Measurements from ENCODE around the gene GID4.

GID4 gene

GRCh38 chr17:18108401-18109312 is 69.4 kb downstream of the GID4 start, which contains the start of gene MYO15A:
Gene MYO15A, plus strand, starts transcription at chr17:18108756. Its CDS starts 10,045 bp downstream, at chr17:18118801.
- Mint-ChIP-seq H3K4me1 (ENCODE audit: low read depth) (no peaks in the 10 kb centered on the region), H3K9me3 (no peaks in the 10 kb centered on the region), H3K27ac (no peak within 1 kb of the TSS), H3K27me3 (ENCODE audit: low read depth) (no peaks in the 10 kb centered on the region), H3K36me3 (ENCODE audit: low read depth) (peaks cover 4% of the 10 kb centered on the region), H3K4me3 (no peak within 1 kb of the TSS)

- no peaks in the 10 kb centered on the region for H3K27me3 Mint-ChIP-seq (ENCODE audit: low read depth)
- no peak overlapping the region for H3K4me3 Mint-ChIP-seq
- no peaks in the 10 kb centered on the region for H3K4me1 Mint-ChIP-seq (ENCODE audit: low read depth)
- H3K36me3 Mint-ChIP-seq (ENCODE audit: low read depth) = peaks cover 4% of the 10 kb centered on the region
- H3K27ac Mint-ChIP-seq = no peak overlapping the region
- H3K9me3 Mint-ChIP-seq = no peaks in the 10 kb centered on the region
These were observed 70.8 kb downstream of the GID4 start for GRCh38 chr17:18109935-18110485.

GRCh38 chr17:18110636-18111145 is 71.5 kb downstream of the GID4 start:
- H3K4me1 Mint-ChIP-seq (ENCODE audit: low read depth) = no peaks in the 10 kb centered on the region
- no peaks in the 10 kb centered on the region for H3K27me3 Mint-ChIP-seq (ENCODE audit: low read depth)
- no peaks in the 10 kb centered on the region for H3K9me3 Mint-ChIP-seq
- no peak overlapping the region for H3K27ac Mint-ChIP-seq
- H3K4me3 Mint-ChIP-seq = no peak overlapping the region
- peaks cover 4% of the 10 kb centered on the region for H3K36me3 Mint-ChIP-seq (ENCODE audit: low read depth)

- peaks cover 4% of the 10 kb centered on the region for H3K36me3 Mint-ChIP-seq (ENCODE audit: low read depth)
- no peaks in the 10 kb centered on the region for H3K27me3 Mint-ChIP-seq (ENCODE audit: low read depth)
- no peak overlapping the region for H3K27ac Mint-ChIP-seq
- no peak overlapping the region for H3K4me3 Mint-ChIP-seq
- H3K4me1 Mint-ChIP-seq (ENCODE audit: low read depth) = no peaks in the 10 kb centered on the region
- H3K9me3 Mint-ChIP-seq = no peaks in the 10 kb centered on the region
These were observed 72.2 kb downstream of the GID4 start for GRCh38 chr17:18111330-18111971.

GRCh38 chr17:18115517-18115916 is 76.3 kb downstream of the GID4 start:
- H3K36me3 Mint-ChIP-seq (ENCODE audit: low read depth) = no peaks in the 10 kb centered on the region
- H3K27ac Mint-ChIP-seq = no peak overlapping the region
- no peaks in the 10 kb centered on the region for H3K4me1 Mint-ChIP-seq (ENCODE audit: low read depth)
- H3K9me3 Mint-ChIP-seq = peaks cover 4% of the 10 kb centered on the region
- H3K4me3 Mint-ChIP-seq = no peak overlapping the region
- H3K27me3 Mint-ChIP-seq (ENCODE audit: low read depth) = no peaks in the 10 kb centered on the region

GRCh38 chr17:18116078-18116477 is 76.9 kb downstream of the GID4 start:
- peaks cover 4% of the 10 kb centered on the region for H3K9me3 Mint-ChIP-seq
- no peaks in the 10 kb centered on the region for H3K27me3 Mint-ChIP-seq (ENCODE audit: low read depth)
- H3K4me1 Mint-ChIP-seq (ENCODE audit: low read depth) = no peaks in the 10 kb centered on the region
- H3K4me3 Mint-ChIP-seq = no peak overlapping the region
- no peaks in the 10 kb centered on the region for H3K36me3 Mint-ChIP-seq (ENCODE audit: low read depth)
- no peak overlapping the region for H3K27ac Mint-ChIP-seq

- Mint-ChIP-seq H3K4me3 (no peak overlapping the region), H3K27me3 (ENCODE audit: low read depth) (no peaks in the 10 kb centered on the region), H3K36me3 (ENCODE audit: low read depth) (no peaks in the 10 kb centered on the region), H3K27ac (no peak overlapping the region), H3K4me1 (ENCODE audit: low read depth) (no peaks in the 10 kb centered on the region), H3K9me3 (peaks cover 4% of the 10 kb centered on the region)
These were observed 78.3 kb downstream of the GID4 start for GRCh38 chr17:18117533-18117932.

Data from T-helper 1 cell treated with Interleukin-12 subunit alpha and Interleukin-12 subunit beta and Interleukin-4 antibody, amounts not matched to agents 30 μg/mL and 1 μg/mL, for 36 hours (primary cell).